Measurements from ENCODE around the gene PFDN2. TPM values are rescaled to one million over a fixed set of nuclear protein-coding genes. Genes with fewer than 3 reads are reported as not detected.
A peak's percentile ranks its signal among the peaks of the same experiment; 100 is the strongest.
"Not testable (repeated sequence)": the region's sequence is repeated elsewhere in the genome, so short reads cannot be mapped to it uniquely, and the experiment has no call there.

PFDN2 gene
- total and polyA plus RNA-seq, 2 experiments from 2014 or later = 103 to 137 TPM

- Histone ChIP-seq H3K4me3 (no peak overlapping the region), H3K27me3 (no peaks in the 10 kb centered on the region), H3K36me3 (peaks cover 11% of the 10 kb centered on the region), H3K9me3 (ENCODE audit: low read depth) (no peaks in the 10 kb centered on the region), H3K27ac (no peak overlapping the region), H3K4me1 (ENCODE audit: low read depth) (peaks cover 25% of the 10 kb centered on the region)
- DNase-seq (ENCODE audit: low read depth in 1 of 2, low spot score in 1 of 2) = no peak
- no peak for TF ChIP-seq CTCF (IDR thresholded peaks at IDR 0.05; ENCODE audit: low read depth, low read length)
Observed at GRCh38 chr1:161127649-161128048, 9.8 kb upstream of the PFDN2 start.

GRCh38 chr1:161122967-161123366 is 5.1 kb upstream of the PFDN2 start:
- Histone ChIP-seq H3K9me3 (ENCODE audit: low read depth) (no peaks in the 10 kb centered on the region), H3K4me1 (ENCODE audit: low read depth) (peaks cover 9% of the 10 kb centered on the region), H3K4me3 (no peak overlapping the region), H3K27ac (no peak overlapping the region), H3K27me3 (no peaks in the 10 kb centered on the region), H3K36me3 (peaks cover 30% of the 10 kb centered on the region)
- no peak for TF ChIP-seq CTCF (IDR thresholded peaks at IDR 0.05; ENCODE audit: low read depth, low read length)
- no peak for DNase-seq (ENCODE audit: low read depth in 1 of 2, low spot score in 1 of 2)

GRCh38 chr1:161121834-161122233 is 4.0 kb upstream of the PFDN2 start:
- peaks cover 30% of the 10 kb centered on the region for H3K36me3 ChIP-seq
- no peaks in the 10 kb centered on the region for H3K27me3 ChIP-seq
- no peak for TF ChIP-seq CTCF (IDR thresholded peaks at IDR 0.05; ENCODE audit: low read depth, low read length)
- H3K27ac ChIP-seq = no peak overlapping the region
- no peak overlapping the region for H3K4me3 ChIP-seq
- no peaks in the 10 kb centered on the region for H3K9me3 ChIP-seq (ENCODE audit: low read depth)
- DNase-seq (ENCODE audit: low read depth in 1 of 2, low spot score in 1 of 2) = no peak
- peaks cover 14% of the 10 kb centered on the region for H3K4me1 ChIP-seq (ENCODE audit: low read depth)

- TF ChIP-seq CTCF (IDR thresholded peaks at IDR 0.05; ENCODE audit: low read depth, low read length) = no peak
- Histone ChIP-seq H3K27me3 (no peaks in the 10 kb centered on the region), H3K36me3 (peaks cover 30% of the 10 kb centered on the region), H3K27ac (peak overlapping the region; percentile 92), H3K4me3 (no peak overlapping the region), H3K4me1 (ENCODE audit: low read depth) (peaks cover 15% of the 10 kb centered on the region), H3K9me3 (ENCODE audit: low read depth) (no peaks in the 10 kb centered on the region)
- DNase-seq (ENCODE audit: low read depth in 1 of 2, low spot score in 1 of 2) = no peak
Observed at GRCh38 chr1:161121042-161121650, 3.3 kb upstream of the PFDN2 start.

- peak; percentile 56 for TF ChIP-seq CTCF (IDR thresholded peaks at IDR 0.05; ENCODE audit: low read depth, low read length)
- H3K27me3 ChIP-seq = no peaks in the 10 kb centered on the region
Observed at GRCh38 chr1:161119092-161119903, 1.5 kb upstream of the PFDN2 start.

GRCh38 chr1:161115961-161116360 is 1.9 kb downstream of the PFDN2 start:
- not testable (repeated sequence) for H3K36me3 ChIP-seq; DNase-seq (ENCODE audit: low read depth in 1 of 2, low spot score in 1 of 2); H3K4me3 ChIP-seq; H3K27me3 ChIP-seq; H3K27ac ChIP-seq; H3K9me3 ChIP-seq (ENCODE audit: low read depth)
- peaks cover 26% of the 10 kb centered on the region for H3K4me1 ChIP-seq (ENCODE audit: low read depth)

More at GRCh38 chr1:161119092-161119903, 1.5 kb upstream of the PFDN2 start:
- peak; percentile 43 to 82 for DNase-seq (ENCODE audit: low read depth in 1 of 2, low spot score in 1 of 2)
- peaks cover 28% of the 10 kb centered on the region for H3K36me3 ChIP-seq
- H3K4me3 ChIP-seq = peak overlapping the region; percentile 96
- H3K4me1 ChIP-seq (ENCODE audit: low read depth) = peaks cover 15% of the 10 kb centered on the region
- peak overlapping the region; percentile 92 for H3K27ac ChIP-seq
- no peaks in the 10 kb centered on the region for H3K9me3 ChIP-seq (ENCODE audit: low read depth)
